ENCODE measurements around the gene IMMP2L. TPM values are rescaled to one million over a fixed set of nuclear protein-coding genes. Genes with fewer than 3 reads are reported as not detected.

The IMMP2L gene
- total RNA-seq, 1 experiment from 2014 or later: 13.6 TPM

DNA sequence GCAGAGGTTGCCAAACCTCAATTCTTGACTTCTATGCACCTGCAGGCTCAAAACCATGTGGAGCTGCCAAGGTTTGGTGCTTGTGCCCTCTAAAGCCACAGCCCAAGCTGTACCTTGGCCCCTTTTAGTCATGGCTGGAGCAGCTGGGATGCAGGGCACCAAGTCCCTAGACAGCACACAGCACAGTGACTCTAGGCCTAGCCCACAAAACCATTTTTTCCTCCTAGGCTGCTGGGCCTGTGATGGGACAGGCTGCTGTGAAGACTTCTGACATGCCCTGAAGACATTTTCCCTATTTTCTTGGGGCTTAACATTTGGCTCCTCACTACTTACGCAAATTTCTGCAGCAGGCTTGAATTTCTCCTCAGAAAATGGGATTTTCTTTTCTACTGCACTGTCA is 499.1 kb downstream of the IMMP2L start:
- DNase-seq (ENCODE audit: low spot score): no peak
- Mint-ChIP-seq H3K27ac (no peak overlapping the region), H3K27me3 (ENCODE audit: low read depth) (no peaks in the 10 kb centered on the region), H3K9me3 (peaks cover 50% of the 10 kb centered on the region), H3K4me1 (no peaks in the 10 kb centered on the region), H3K4me3 (no peak overlapping the region), H3K36me3 (peaks cover 45% of the 10 kb centered on the region)
- no peak for TF ChIP-seq CBFB (CRISPR knock-in tag; IDR thresholded peaks at IDR 0.05; ENCODE audit: low read depth)
- TF ChIP-seq, protein P1, sequence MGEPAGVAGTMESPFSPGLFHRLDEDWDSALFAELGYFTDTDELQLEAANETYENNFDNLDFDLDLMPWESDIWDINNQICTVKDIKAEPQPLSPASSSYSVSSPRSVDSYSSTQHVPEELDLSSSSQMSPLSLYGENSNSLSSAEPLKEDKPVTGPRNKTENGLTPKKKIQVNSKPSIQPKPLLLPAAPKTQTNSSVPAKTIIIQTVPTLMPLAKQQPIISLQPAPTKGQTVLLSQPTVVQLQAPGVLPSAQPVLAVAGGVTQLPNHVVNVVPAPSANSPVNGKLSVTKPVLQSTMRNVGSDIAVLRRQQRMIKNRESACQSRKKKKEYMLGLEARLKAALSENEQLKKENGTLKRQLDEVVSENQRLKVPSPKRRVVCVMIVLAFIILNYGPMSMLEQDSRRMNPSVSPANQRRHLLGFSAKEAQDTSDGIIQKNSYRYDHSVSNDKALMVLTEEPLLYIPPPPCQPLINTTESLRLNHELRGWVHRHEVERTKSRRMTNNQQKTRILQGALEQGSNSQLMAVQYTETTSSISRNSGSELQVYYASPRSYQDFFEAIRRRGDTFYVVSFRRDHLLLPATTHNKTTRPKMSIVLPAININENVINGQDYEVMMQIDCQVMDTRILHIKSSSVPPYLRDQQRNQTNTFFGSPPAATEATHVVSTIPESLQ (CRISPR knock-in tag; IDR thresholded peaks at IDR 0.05): no peak
- TF ChIP-seq, protein P2, sequence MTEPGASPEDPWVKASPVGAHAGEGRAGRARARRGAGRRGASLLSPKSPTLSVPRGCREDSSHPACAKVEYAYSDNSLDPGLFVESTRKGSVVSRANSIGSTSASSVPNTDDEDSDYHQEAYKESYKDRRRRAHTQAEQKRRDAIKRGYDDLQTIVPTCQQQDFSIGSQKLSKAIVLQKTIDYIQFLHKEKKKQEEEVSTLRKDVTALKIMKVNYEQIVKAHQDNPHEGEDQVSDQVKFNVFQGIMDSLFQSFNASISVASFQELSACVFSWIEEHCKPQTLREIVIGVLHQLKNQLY (CRISPR knock-in tag; IDR thresholded peaks at IDR 0.05): no peak
- TF ChIP-seq GABPB1 (CRISPR knock-in tag; IDR thresholded peaks at IDR 0.05): no peak
- TF ChIP-seq GRHL2 (CRISPR knock-in tag; IDR thresholded peaks at IDR 0.05; ENCODE audit: insufficient replicate concordance, severe bottlenecking): no peak
- TF ChIP-seq, protein P3, sequence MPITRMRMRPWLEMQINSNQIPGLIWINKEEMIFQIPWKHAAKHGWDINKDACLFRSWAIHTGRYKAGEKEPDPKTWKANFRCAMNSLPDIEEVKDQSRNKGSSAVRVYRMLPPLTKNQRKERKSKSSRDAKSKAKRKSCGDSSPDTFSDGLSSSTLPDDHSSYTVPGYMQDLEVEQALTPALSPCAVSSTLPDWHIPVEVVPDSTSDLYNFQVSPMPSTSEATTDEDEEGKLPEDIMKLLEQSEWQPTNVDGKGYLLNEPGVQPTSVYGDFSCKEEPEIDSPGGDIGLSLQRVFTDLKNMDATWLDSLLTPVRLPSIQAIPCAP (CRISPR knock-in tag; IDR thresholded peaks at IDR 0.05): no peak
- TF ChIP-seq, protein P4, sequence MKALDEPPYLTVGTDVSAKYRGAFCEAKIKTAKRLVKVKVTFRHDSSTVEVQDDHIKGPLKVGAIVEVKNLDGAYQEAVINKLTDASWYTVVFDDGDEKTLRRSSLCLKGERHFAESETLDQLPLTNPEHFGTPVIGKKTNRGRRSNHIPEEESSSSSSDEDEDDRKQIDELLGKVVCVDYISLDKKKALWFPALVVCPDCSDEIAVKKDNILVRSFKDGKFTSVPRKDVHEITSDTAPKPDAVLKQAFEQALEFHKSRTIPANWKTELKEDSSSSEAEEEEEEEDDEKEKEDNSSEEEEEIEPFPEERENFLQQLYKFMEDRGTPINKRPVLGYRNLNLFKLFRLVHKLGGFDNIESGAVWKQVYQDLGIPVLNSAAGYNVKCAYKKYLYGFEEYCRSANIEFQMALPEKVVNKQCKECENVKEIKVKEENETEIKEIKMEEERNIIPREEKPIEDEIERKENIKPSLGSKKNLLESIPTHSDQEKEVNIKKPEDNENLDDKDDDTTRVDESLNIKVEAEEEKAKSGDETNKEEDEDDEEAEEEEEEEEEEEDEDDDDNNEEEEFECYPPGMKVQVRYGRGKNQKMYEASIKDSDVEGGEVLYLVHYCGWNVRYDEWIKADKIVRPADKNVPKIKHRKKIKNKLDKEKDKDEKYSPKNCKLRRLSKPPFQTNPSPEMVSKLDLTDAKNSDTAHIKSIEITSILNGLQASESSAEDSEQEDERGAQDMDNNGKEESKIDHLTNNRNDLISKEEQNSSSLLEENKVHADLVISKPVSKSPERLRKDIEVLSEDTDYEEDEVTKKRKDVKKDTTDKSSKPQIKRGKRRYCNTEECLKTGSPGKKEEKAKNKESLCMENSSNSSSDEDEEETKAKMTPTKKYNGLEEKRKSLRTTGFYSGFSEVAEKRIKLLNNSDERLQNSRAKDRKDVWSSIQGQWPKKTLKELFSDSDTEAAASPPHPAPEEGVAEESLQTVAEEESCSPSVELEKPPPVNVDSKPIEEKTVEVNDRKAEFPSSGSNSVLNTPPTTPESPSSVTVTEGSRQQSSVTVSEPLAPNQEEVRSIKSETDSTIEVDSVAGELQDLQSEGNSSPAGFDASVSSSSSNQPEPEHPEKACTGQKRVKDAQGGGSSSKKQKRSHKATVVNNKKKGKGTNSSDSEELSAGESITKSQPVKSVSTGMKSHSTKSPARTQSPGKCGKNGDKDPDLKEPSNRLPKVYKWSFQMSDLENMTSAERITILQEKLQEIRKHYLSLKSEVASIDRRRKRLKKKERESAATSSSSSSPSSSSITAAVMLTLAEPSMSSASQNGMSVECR (CRISPR knock-in tag; IDR thresholded peaks at IDR 0.05; ENCODE audit: borderline replicate concordance): no peak
- TF ChIP-seq IRF2 (CRISPR knock-in tag; IDR thresholded peaks at IDR 0.05; ENCODE audit: borderline replicate concordance, low read depth): no peak
- TF ChIP-seq, protein P5, sequence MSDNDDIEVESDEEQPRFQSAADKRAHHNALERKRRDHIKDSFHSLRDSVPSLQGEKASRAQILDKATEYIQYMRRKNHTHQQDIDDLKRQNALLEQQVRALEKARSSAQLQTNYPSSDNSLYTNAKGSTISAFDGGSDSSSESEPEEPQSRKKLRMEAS (CRISPR knock-in tag; IDR thresholded peaks at IDR 0.05): no peak
- TF ChIP-seq, protein P6, sequence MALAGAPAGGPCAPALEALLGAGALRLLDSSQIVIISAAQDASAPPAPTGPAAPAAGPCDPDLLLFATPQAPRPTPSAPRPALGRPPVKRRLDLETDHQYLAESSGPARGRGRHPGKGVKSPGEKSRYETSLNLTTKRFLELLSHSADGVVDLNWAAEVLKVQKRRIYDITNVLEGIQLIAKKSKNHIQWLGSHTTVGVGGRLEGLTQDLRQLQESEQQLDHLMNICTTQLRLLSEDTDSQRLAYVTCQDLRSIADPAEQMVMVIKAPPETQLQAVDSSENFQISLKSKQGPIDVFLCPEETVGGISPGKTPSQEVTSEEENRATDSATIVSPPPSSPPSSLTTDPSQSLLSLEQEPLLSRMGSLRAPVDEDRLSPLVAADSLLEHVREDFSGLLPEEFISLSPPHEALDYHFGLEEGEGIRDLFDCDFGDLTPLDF (CRISPR knock-in tag; IDR thresholded peaks at IDR 0.05): no peak
- TF ChIP-seq MXD4 (CRISPR knock-in tag; IDR thresholded peaks at IDR 0.05; ENCODE audit: borderline replicate concordance): no peak
- TF ChIP-seq, protein P7, sequence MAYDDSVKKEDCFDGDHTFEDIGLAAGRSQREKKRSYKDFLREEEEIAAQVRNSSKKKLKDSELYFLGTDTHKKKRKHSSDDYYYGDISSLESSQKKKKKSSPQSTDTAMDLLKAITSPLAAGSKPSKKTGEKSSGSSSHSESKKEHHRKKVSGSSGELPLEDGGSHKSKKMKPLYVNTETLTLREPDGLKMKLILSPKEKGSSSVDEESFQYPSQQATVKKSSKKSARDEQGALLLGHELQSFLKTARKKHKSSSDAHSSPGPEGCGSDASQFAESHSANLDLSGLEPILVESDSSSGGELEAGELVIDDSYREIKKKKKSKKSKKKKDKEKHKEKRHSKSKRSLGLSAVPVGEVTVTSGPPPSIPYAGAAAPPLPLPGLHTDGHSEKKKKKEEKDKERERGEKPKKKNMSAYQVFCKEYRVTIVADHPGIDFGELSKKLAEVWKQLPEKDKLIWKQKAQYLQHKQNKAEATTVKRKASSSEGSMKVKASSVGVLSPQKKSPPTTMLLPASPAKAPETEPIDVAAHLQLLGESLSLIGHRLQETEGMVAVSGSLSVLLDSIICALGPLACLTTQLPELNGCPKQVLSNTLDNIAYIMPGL (CRISPR knock-in tag; IDR thresholded peaks at IDR 0.05): no peak
- ChIA-PET CTCF (no interaction called here), POLR2A (no interaction called here)
- no peak for ATAC-seq

DNA sequence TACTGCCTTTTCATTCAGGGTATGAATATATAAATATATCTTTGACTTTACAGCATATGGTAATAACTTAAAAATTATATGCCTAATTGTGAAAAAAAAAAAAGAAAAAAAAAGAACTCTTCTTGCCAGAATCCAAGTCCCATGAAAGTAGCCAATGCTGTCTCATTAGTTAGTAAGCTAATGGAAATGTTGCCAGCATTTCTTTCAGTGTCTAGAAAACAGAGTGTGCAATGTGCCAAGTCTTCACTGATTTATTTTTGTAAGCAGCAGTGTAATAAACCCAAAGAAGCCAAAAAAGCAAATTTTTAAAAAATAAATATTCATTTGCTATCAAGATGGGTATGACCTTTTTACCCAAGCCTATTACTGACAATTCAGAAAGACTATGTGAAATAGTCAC is 502.5 kb downstream of the IMMP2L start:
- CTCF ChIA-PET: no interaction called here
- no peak for DNase-seq (ENCODE audit: low spot score)
- TF ChIP-seq ESRRA (CRISPR knock-in tag; IDR thresholded peaks at IDR 0.05; ENCODE audit: borderline replicate concordance): no peak
- H3K27me3 Mint-ChIP-seq (ENCODE audit: low read depth): no peaks in the 10 kb centered on the region
- peaks cover 2% of the 10 kb centered on the region; the same call in 1 of the 2 replicates for H3K4me1 Mint-ChIP-seq
- H3K36me3 Mint-ChIP-seq: peaks cover 35% of the 10 kb centered on the region
- H3K9me3 Mint-ChIP-seq: peaks cover 41% of the 10 kb centered on the region
- POLR2A ChIA-PET: no interaction called here
- no peak for ATAC-seq
- no peak overlapping the region for H3K27ac Mint-ChIP-seq
- no peak overlapping the region for H3K4me3 Mint-ChIP-seq

Measured in WTC11 (cell line).